ENCODE results near the gene ERAL1. TPM values are rescaled to one million over a fixed set of nuclear protein-coding genes. Genes with fewer than 3 reads are reported as not detected.

The ERAL1 gene
- total RNA-seq, 1 experiment from 2014 or later = 70.1 TPM

DNA sequence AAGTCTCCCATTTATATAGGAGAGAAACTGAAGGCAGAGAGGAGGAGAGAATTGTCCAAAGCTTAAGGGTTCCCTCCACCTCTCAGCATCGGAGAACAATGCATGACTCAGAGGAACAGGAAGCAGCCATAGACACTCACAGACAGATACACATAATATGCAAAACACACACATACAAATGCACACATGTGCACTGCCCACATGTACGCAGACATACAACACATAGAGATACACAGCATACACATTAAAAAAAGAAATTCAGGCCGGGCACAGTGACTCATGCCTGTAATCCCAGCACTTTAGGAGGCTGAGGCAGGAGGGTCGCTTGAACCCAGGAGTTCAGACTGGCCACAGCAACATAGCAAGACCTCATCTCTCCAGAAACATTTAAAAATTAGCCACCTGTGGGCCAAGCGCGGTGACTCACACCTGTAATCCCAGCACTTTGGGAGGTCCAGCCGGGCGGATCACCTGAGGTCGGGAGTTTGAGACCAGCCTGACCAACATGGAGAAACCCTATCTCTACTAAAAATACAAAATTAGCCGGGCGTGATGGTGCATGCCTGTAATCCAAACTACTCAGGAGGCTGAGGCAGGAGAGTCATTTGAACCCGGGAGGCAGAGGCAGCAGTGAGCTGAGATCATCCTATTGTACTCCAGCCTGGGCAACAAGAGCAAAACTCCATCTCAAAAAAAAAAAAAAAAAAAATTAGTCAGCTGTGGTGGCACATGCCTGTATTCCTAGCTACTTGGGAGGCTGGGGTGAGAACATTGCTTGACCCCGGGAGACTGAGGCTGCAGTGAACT, 11.3 kb downstream of the ERAL1 start (continued):
- no peak for TF ChIP-seq MXD4 (CRISPR knock-in tag; IDR thresholded peaks at IDR 0.05; ENCODE audit: borderline replicate concordance)

GRCh38 chr17:28867276-28867675, 12.5 kb downstream of the ERAL1 start:
- Mint-ChIP-seq H3K36me3 (no peaks in the 10 kb centered on the region), H3K4me1 (peaks cover 9% of the 10 kb centered on the region), H3K9me3 (no peaks in the 10 kb centered on the region), H3K4me3 (no peak overlapping the region), H3K27ac (no peak overlapping the region), H3K27me3 (ENCODE audit: low read depth) (peaks cover 8% of the 10 kb centered on the region)
- DNase-seq (ENCODE audit: low spot score) (no peak), ATAC-seq (no peak)
- CTCF ChIA-PET = interaction anchor here (1.2 kb wide), 1 partner anchor 12 kb away, joined by 5 read pairs; no protein-coding TSS in a partner anchor
- TF ChIP-seq EMX1 (CRISPR knock-in tag; IDR thresholded peaks at IDR 0.05) = no peak
- no peak for TF ChIP-seq JUN (CRISPR knock-in tag; IDR thresholded peaks at IDR 0.05)
- no peak for TF ChIP-seq ZNF138 (CRISPR knock-in tag; conservative IDR thresholded peaks at IDR 0.05)
- no peak for TF ChIP-seq STAT6 (CRISPR knock-in tag; conservative IDR thresholded peaks at IDR 0.05; ENCODE audit: low read depth)
- TF ChIP-seq ZNF512 (CRISPR knock-in tag; IDR thresholded peaks at IDR 0.05; ENCODE audit: borderline replicate concordance) = no peak
- no peak for TF ChIP-seq KAT7 (CRISPR knock-in tag; IDR thresholded peaks at IDR 0.05; ENCODE audit: borderline replicate concordance)
- no peak for TF ChIP-seq FOXK1 (CRISPR knock-in tag; IDR thresholded peaks at IDR 0.05)
- TF ChIP-seq, protein P1, sequence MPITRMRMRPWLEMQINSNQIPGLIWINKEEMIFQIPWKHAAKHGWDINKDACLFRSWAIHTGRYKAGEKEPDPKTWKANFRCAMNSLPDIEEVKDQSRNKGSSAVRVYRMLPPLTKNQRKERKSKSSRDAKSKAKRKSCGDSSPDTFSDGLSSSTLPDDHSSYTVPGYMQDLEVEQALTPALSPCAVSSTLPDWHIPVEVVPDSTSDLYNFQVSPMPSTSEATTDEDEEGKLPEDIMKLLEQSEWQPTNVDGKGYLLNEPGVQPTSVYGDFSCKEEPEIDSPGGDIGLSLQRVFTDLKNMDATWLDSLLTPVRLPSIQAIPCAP (CRISPR knock-in tag; IDR thresholded peaks at IDR 0.05) = no peak
- TF ChIP-seq, protein P2, sequence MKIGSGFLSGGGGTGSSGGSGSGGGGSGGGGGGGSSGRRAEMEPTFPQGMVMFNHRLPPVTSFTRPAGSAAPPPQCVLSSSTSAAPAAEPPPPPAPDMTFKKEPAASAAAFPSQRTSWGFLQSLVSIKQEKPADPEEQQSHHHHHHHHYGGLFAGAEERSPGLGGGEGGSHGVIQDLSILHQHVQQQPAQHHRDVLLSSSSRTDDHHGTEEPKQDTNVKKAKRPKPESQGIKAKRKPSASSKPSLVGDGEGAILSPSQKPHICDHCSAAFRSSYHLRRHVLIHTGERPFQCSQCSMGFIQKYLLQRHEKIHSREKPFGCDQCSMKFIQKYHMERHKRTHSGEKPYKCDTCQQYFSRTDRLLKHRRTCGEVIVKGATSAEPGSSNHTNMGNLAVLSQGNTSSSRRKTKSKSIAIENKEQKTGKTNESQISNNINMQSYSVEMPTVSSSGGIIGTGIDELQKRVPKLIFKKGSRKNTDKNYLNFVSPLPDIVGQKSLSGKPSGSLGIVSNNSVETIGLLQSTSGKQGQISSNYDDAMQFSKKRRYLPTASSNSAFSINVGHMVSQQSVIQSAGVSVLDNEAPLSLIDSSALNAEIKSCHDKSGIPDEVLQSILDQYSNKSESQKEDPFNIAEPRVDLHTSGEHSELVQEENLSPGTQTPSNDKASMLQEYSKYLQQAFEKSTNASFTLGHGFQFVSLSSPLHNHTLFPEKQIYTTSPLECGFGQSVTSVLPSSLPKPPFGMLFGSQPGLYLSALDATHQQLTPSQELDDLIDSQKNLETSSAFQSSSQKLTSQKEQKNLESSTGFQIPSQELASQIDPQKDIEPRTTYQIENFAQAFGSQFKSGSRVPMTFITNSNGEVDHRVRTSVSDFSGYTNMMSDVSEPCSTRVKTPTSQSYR (CRISPR knock-in tag; IDR thresholded peaks at IDR 0.05) = no peak
- TF ChIP-seq ETV6 (CRISPR knock-in tag; IDR thresholded peaks at IDR 0.05) = no peak
- no peak for TF ChIP-seq PREB (CRISPR knock-in tag; IDR thresholded peaks at IDR 0.05; ENCODE audit: borderline replicate concordance)
- no peak for TF ChIP-seq ATF2 (CRISPR knock-in tag; IDR thresholded peaks at IDR 0.05; ENCODE audit: borderline replicate concordance, low read depth)
- no peak for TF ChIP-seq RELA (CRISPR knock-in tag; IDR thresholded peaks at IDR 0.05; ENCODE audit: borderline replicate concordance)
- no peak for TF ChIP-seq HMGXB4 (CRISPR knock-in tag; IDR thresholded peaks at IDR 0.05)
- TF ChIP-seq MYBL2 (CRISPR knock-in tag; IDR thresholded peaks at IDR 0.05) = no peak
- TF ChIP-seq IRF2 (CRISPR knock-in tag; IDR thresholded peaks at IDR 0.05; ENCODE audit: borderline replicate concordance, low read depth) = no peak
- TF ChIP-seq ZNF423 (CRISPR knock-in tag; IDR thresholded peaks at IDR 0.05) = no peak
- POLR2A ChIA-PET = interaction anchor here (0.7 kb wide), 1 partner anchor 312 kb away, joined by 3 read pairs; no protein-coding TSS in a partner anchor

All from WTC11 (cell line).